Fibroblast of the aortic adventitia (primary cell): Measurements from ENCODE around the gene PRDX3. TPM values are rescaled to one million over a fixed set of nuclear protein-coding genes. Genes with fewer than 3 reads are reported as not detected.

Source experiments
- small RNA-seq: library from RNA; depleted of rRNA; stranded (forward); fragments of <200 nt; gene quantifications from one replicate; pipeline ENCODE3, GENCODE V24; 2012
- total RNA-seq: library from RNA; depleted of rRNA; stranded (reverse); fragments of >200 nt; gene quantifications from 2 replicates; pipeline ENCODE4 v1.2.3, GENCODE V29; 2012; ENCODE audit warnings: low replicate concordance

PRDX3 gene
- total RNA-seq, 1 donor, result 189 TPM

Small RNA genes within 50 kb of the gene (small RNA-seq; reads per million reads assigned to genes)
- gene RN7SL749P, result not detected

Other genes starting within 250 kb of the PRDX3 start
- 2.1 and 2.7 TPM in 2 replicates for gene NANOS1, start 149.1 kb downstream of the PRDX3 start, total RNA-seq
- 144 and 187 TPM in 2 replicates for gene EIF3A, start 98.0 kb downstream of the PRDX3 start, total RNA-seq
- 90.4 and 91.3 TPM in 2 replicates for gene DENND10, start 74.7 kb downstream of the PRDX3 start, total RNA-seq
- gene SFXN4, start 13.1 kb downstream of the PRDX3 start, total RNA-seq, result 4.7 and 25.6 TPM in 2 replicates
- gene GRK5, start 28.8 kb upstream of the PRDX3 start, total RNA-seq, result 7.0 and 20.5 TPM in 2 replicates